Fibroblast of mammary gland (primary cell): ENCODE measurements around the gene CARD19.
A peak's percentile ranks its signal among the peaks of the same experiment; 100 is the strongest.

ENCODE experiments used
- DNase-seq: peaks from one replicate; pipeline ENCODE4 v3.0.0-alpha.2; 2010; ENCODE audit warnings: low read depth
- H3K4me3 ChIP-seq: 2 replicates; pipeline ENCODE4 v1.5.1; 2011; ENCODE audit warnings: low read depth, mild to moderate bottlenecking, low read length, moderate library complexity; ENCODE audit not compliant: control insufficient read depth
- TF ChIP-seq, protein P1 (sequence below): conservative IDR thresholded peaks from 2 replicates; pipeline ENCODE4 v1.5.1; 2011; ENCODE audit warnings: low read depth, low read length, inconsistent platforms; ENCODE audit not compliant: control insufficient read depth, insufficient read depth

Gene CARD19

GRCh38 chr9:93096131-93096802 lies at the start of gene CARD19:
Gene CARD19, plus strand, starts transcription at chr9:93096217. Its CDS starts 129 bp downstream, at chr9:93096346.
- DNase-seq, result no peak
- TF ChIP-seq, protein P1, sequence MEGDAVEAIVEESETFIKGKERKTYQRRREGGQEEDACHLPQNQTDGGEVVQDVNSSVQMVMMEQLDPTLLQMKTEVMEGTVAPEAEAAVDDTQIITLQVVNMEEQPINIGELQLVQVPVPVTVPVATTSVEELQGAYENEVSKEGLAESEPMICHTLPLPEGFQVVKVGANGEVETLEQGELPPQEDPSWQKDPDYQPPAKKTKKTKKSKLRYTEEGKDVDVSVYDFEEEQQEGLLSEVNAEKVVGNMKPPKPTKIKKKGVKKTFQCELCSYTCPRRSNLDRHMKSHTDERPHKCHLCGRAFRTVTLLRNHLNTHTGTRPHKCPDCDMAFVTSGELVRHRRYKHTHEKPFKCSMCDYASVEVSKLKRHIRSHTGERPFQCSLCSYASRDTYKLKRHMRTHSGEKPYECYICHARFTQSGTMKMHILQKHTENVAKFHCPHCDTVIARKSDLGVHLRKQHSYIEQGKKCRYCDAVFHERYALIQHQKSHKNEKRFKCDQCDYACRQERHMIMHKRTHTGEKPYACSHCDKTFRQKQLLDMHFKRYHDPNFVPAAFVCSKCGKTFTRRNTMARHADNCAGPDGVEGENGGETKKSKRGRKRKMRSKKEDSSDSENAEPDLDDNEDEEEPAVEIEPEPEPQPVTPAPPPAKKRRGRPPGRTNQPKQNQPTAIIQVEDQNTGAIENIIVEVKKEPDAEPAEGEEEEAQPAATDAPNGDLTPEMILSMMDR, result no peak
- peak within 1 kb of the TSS; percentile 65 for H3K4me3 ChIP-seq

DNA sequence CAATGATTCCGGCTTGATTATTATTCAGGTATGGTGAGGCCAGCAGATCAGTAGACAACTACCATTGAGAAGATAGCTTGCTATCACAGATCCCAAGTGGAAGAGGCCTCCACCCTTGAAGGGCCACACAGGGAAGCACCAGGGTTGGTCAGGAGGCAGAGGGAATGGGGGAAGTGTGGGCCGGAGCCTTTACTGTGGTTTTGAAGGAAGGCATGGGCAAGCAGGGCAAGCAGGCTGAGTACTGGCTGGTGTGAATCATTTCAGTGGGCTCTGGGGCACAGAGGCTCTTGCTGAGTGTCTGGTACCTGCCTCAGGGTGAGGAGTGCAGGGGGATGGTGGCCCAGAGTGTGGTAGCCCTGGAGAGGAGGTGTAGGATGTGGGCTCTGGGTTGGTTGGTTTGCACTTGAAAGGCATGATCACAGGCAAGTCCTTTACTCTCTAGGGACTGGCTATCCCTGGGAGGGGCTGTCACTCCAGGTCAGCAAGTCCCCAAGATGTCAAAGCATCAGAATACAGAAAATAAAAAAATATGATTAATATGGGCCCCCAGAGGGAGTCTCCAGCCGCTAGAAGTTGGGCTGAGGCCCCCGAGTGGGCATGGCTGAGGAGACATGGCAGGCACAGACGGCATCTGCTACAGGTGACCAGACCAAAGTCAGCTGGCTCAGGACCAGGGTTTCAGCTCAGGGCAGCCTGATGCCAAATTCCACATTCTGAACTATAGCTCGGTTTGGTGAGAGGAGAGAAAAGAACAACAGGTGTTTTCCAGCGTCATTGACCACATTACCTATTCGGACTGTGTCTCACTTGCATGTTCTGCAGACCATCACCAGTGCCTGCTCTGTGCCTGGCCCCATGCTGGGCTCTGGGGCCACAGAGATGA lies 47.2 kb upstream of the CARD19 start:
- H3K4me3 ChIP-seq, result no peak overlapping the region
- TF ChIP-seq, protein P1, result no peak
- no peak for DNase-seq

GRCh38 chr9:93049491-93049890 lies 46.5 kb upstream of the CARD19 start:
- no peak for DNase-seq
- no peak overlapping the region for H3K4me3 ChIP-seq
- TF ChIP-seq, protein P1, result no peak

DNA sequence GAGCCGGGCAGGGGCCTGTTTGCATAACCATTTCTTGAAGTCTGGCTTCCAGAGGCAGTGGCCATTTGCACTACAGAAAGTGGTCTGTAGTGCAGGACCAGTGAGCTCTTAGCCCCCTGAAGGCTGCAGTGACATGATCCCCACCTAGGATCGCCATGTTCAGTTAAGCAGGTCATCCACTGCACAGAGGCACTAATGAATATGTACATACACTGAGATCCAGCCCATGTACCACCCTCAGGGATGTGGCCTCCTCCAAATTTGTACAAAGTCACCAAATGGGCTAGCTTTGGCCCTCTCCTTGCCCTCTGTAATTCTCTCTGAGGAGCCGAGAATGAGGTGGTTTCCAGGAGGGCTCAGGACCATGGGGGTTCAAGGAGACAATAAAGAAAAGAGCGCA lies 45.8 kb upstream of the CARD19 start:
- TF ChIP-seq, protein P1, result no peak
- no peak overlapping the region for H3K4me3 ChIP-seq
- no peak for DNase-seq

- peak; percentile 28 for DNase-seq
- H3K4me3 ChIP-seq, result no peak overlapping the region
- TF ChIP-seq, protein P1, result no peak
Observed at GRCh38 chr9:93051680-93052089, 44.3 kb upstream of the CARD19 start.

- H3K4me3 ChIP-seq, result no peak overlapping the region
- TF ChIP-seq, protein P1, result no peak
- DNase-seq, result no peak
Observed at GRCh38 chr9:93052791-93053540, 43.1 kb upstream of the CARD19 start.
